HEK293T (cell line): ENCODE measurements around the gene SYNDIG1L.

Source experiments
- FOXA1 ChIP-seq: fragments of 450-650 bp; IDR thresholded peaks from 2 replicates; pipeline ENCODE4 v1.6.1; 2016; ENCODE audit warnings: mild to moderate bottlenecking
- FOXM1 ChIP-seq: fragments of 450-650 bp; IDR thresholded peaks from 2 replicates; pipeline ENCODE4 v1.6.1; 2017; ENCODE audit warnings: mild to moderate bottlenecking, borderline replicate concordance

GRCh38 chr14:74418031-74418430 is 8.0 kb downstream of the SYNDIG1L start:
- TF ChIP-seq FOXM1 (no peak), FOXA1 (no peak)
